ENCODE measurements around the gene SHD.
A peak's percentile ranks its signal among the peaks of the same experiment; 100 is the strongest.

The SHD gene

GRCh38 chr19:4298810-4299550 lies 19.9 kb downstream of the SHD start:
- no peak for DNase-seq

- no peak for DNase-seq
Observed at GRCh38 chr19:4300589-4300988, 21.5 kb downstream of the SHD start.

DNA sequence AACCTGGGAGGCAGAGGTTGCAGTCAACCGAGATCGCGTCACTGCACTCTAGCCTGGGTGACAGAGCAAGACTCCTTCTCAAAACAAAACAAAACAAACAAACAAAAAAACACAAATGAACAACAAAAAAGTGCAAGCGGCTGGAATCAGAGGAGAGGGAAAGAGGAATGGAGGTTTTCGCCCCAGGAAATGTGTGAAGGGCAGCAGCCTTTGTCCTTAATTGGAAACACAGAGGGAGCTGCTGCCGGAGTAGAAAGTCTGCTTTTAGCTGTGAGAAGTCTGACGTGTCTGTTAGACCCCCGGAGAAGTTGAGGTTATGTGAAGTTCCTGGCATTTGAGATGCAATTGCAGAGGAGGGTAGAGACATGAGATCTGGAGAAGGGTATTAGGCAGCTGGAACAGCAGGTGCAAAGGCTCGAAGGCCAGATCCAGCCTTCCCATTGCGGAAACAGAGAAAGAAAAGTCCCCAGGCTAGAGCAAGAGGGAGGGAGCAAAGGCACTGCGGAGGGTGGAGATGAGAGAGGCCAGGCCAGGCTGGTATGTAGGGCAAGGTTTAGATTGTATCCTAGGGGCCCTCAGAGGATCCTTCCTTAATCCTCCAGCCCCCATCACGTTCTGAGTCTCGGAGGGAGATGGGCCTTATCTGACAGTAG lies 22.6 kb downstream of the SHD start:
- no peak for DNase-seq

DNA sequence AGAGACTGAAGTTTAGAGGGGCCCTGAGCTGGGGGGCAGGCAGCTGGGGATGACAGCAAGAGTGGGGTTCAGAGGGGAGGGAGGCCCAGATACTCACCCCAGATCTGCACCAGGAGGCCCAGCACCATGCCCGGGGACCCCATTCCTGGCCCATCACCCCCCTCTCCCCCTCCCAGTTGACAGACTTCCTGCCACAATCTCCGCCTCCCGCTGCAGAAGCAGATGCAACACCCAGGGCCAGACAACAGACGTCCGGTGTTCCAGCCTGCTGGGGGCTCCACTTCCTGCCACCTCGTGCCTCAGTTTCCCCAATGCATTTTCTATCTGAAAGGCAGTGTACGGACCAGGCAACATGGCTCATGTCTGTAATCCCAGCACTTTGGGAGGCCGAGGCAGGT lies 23.2 kb downstream of the SHD start, which contains the start of gene TMIGD2:
Gene TMIGD2 (minus strand): TSS at position 147 of the 398 bp plus-strand sequence. CDS start 4 bp downstream, at position 143.
- DNase-seq: no peak

GRCh38 chr19:4303819-4304537 lies 24.9 kb downstream of the SHD start:
- DNase-seq: no peak

- DNase-seq: peak; percentile 67
Observed at GRCh38 chr19:4304538-4305256, 25.6 kb downstream of the SHD start, which contains the start of gene FSD1. FSD1 (plus strand) TSS chr19:4304598; CDS start chr19:4304747, 149 bp downstream.

GRCh38 chr19:4305257-4305612 lies 26.2 kb downstream of the SHD start:
- DNase-seq: no peak

- DNase-seq: no peak
Observed at GRCh38 chr19:4305659-4306058, 26.6 kb downstream of the SHD start.

GRCh38 chr19:4310247-4311121 lies 31.4 kb downstream of the SHD start:
- no peak for DNase-seq

GRCh38 chr19:4313847-4314490 lies 34.9 kb downstream of the SHD start:
- no peak for DNase-seq

DNA sequence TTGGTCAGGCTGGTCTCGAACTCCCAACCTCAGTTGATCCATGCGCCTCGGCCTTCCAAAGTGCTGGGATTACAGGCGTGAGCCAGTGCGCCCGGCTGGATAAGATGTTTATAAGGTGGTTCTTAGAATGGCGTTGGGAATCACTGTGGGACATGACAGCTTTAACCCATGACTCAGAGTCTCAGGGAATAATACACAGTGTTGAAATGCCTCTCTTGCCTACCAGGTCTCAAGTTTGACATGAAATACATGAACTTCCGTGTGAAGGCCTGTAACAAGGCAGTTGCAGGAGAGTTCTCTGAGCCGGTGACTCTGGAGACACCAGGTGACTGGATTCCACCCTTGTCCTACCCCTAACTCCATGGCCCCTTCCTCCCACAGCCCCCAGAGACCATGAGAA lies 37.9 kb downstream of the SHD start:
- no peak for DNase-seq

- no peak for DNase-seq
Observed at GRCh38 chr19:4318460-4318859, 39.4 kb downstream of the SHD start.

- DNase-seq: no peak
Observed at GRCh38 chr19:4319067-4319718, 40.1 kb downstream of the SHD start.

DNA sequence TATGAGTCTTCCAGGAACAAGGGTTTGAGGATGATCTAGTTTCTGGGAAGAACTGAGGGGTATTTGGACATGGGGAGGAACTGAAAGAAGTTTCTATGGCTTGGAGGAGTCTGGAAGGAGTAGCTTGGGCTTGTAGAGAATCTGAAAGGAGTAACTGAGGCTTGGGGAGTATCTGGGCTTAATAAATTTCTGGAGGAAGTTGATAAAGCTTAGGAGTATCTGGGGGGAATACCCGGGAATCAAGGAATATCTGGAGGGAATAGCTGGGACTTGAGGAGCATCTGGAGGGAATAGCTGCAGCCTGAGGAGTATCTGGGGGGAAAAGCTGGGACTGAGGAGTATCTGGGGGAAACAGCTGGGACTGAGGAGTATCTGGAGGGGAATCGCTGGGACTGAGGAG lies 41.4 kb downstream of the SHD start:
- DNase-seq: no peak

DNA sequence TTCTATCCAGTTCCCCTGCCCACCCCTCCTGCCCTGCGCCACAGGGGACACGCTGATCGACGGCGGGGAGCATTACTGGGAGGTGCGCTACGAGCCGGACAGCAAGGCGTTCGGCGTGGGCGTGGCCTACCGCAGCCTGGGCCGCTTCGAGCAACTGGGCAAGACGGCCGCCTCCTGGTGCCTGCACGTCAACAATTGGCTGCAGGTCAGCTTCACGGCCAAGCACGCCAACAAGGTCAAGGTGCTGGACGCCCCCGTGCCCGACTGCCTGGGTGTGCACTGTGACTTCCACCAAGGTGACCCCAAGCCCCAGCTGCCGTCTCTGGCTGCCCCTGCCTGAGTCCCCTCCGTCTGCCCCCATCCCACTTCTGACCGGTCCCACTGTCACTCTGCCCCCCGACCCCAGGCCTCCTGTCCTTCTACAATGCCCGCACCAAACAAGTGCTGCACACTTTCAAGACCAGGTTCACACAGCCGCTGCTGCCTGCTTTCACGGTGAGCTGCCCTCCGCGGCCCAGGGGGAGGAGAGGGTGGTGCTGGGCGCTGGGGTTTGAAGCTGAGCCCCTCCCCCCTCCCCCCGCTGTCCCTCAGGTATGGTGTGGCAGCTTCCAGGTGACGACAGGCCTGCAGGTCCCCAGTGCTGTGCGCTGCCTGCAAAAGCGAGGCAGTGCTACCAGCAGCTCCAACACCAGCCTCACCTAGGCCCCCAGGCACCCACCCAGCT lies 44.0 kb downstream of the SHD start:
- DNase-seq: no peak

DNA sequence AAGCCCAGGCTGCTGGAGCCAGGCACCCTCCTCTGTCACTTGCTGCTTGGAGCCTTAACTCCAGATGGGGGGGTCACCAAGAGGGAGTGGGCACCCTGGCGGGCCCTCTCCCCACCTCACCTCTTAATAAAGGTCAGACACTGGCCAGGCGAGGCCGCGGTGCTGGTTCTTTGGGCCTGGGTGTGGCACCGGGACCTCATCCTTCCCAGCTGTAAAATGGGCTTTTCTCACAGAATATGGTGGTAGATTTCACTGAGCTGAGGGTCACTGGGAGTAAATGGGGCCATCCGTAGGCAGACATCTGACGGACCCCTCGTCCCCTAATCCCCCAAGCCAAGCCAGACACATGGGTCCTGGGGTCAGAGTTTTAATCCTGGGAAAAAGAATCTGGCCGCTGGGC lies 44.6 kb downstream of the SHD start:
- no peak for DNase-seq

DNA sequence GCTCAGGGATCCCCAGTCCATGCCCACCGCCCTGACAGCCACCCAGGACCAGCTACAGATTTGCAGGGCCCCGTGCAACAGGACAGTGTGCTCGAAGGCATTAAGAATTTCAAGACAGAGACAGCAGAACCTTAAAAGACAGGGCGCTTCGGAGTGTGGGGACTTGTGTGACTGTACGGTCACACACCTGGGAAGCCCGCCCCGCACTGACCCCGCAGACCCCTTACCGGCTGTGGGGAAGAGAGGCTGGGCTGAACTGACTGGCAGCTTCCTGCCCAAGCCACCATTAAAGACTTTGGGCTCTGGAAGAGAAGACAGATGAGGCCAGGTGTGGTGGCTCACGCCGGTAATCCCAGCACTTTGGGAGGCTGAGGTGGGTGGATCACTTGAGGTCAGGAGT lies 45.2 kb downstream of the SHD start:
- no peak for DNase-seq

GRCh38 chr19:4326215-4326836 lies 47.3 kb downstream of the SHD start:
- DNase-seq: no peak

DNA sequence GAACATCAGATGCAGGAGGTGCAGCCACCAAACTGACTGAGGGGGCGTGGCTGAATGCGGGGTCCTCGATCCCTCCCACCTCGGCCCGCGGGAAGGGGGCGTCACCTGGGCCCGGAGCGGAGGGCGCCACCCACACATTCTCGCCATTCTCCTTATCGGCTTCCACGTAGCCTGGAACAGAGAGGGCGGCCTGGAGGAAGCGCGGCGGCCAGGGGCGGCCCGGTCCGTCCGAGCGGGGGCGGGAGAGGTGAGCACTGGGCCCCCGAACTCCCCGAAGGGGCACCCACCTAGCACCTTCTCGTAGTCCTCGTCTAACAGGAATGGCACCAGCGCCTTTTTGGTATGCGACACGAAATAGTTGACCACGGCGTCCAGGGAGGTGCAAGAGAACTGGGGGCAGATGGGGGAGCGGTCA lies 47.8 kb downstream of the SHD start:
- DNase-seq: no peak
